Common myeloid progenitor, CD34-positive (primary cell): Measurements from ENCODE around the gene WWC2.

Source experiments
- CTCF ChIA-PET: fragments of 350-600 bp; sonication (Branson Sonifier 250); formaldehyde crosslinking; loops from one replicate; lab custom pipeline; 2021; ENCODE audit warnings: antibody characterized with exemption; lab: Charles Lee
- POLR2A ChIA-PET: fragments of 350-600 bp; sonication (Branson Sonifier 250); formaldehyde crosslinking; loops from one replicate; lab custom pipeline; 2021; ENCODE audit warnings: antibody characterized with exemption; lab: Charles Lee
- DNase-seq, 3 donors: peaks; one replicate each; pipeline versions ENCODE4 v3.0.0 to v3.0.0-alpha.2; 2013
- H3K27ac ChIP-seq, 2 experiments: 1 replicate in 1 of 2; 2 replicates in 1 of 2; pipeline ENCODE4 v1.7.0; 2013; ENCODE audit warnings: inconsistent platforms in 2 of 2, low read length in 2 of 2, mild to moderate bottlenecking in 2 of 2, low read depth in 1 of 2, moderate library complexity in 1 of 2; ENCODE audit not compliant: severe bottlenecking in 2 of 2, insufficient read depth in 1 of 2, poor library complexity in 1 of 2
- H3K27me3 ChIP-seq, 5 experiments: replicated peaks in 2 of 5; 1 replicate in 3 of 5; 2 replicates in 2 of 5; pipeline versions ENCODE4 v1.6.1 to v1.7.0; 2013; ENCODE audit warnings: low read length in 4 of 5, mild to moderate bottlenecking in 2 of 5, moderate library complexity in 2 of 5, inconsistent platforms in 1 of 5; ENCODE audit not compliant: insufficient read depth in 5 of 5, control insufficient read depth in 4 of 5
- H3K36me3 ChIP-seq, 4 experiments: 1 replicate in 2 of 4; 2 replicates in 2 of 4; pipeline versions ENCODE4 v1.6.1 to v1.7.0; 2013; ENCODE audit warnings: low read length in 3 of 4, control low read depth in 1 of 4, mild to moderate bottlenecking in 1 of 4; ENCODE audit not compliant: control insufficient read depth in 4 of 4, insufficient read depth in 4 of 4
- H3K4me1 ChIP-seq, 4 experiments: 1 replicate in 3 of 4; 2 replicates in 1 of 4; pipeline versions ENCODE4 v1.6.1 to v1.7.1; 2013; ENCODE audit warnings: low read length in 3 of 4, mild to moderate bottlenecking in 3 of 4, control low read depth in 1 of 4, inconsistent platforms in 1 of 4, moderate library complexity in 1 of 4; ENCODE audit not compliant: control insufficient read depth in 4 of 4, insufficient read depth in 4 of 4; ENCODE audit errors: control extremely low read depth in 1 of 4
- H3K4me3 ChIP-seq, 7 experiments: 1 replicate in 4 of 7; 2 replicates in 3 of 7; pipeline versions ENCODE4 v1.5.1 to v1.7.0; 2013; ENCODE audit warnings: mild to moderate bottlenecking in 7 of 7, low read length in 6 of 7, moderate library complexity in 6 of 7, inconsistent platforms in 2 of 7, low read depth in 2 of 7, control low read depth in 1 of 7; ENCODE audit not compliant: insufficient read depth in 4 of 7, control insufficient read depth in 1 of 7; ENCODE audit errors: extremely low read depth in 1 of 7
- H3K9me3 ChIP-seq, 5 experiments: 1 replicate in 4 of 5; 2 replicates in 1 of 5; pipeline versions ENCODE4 v1.6.1 to v1.7.1; 2013; ENCODE audit warnings: low read length in 4 of 5, mild to moderate bottlenecking in 2 of 5, inconsistent platforms in 1 of 5, low read depth in 1 of 5, moderate library complexity in 1 of 5; ENCODE audit not compliant: control insufficient read depth in 4 of 5, insufficient read depth in 2 of 5; ENCODE audit errors: control extremely low read depth in 1 of 5
- WGBS: methylation state at CpG from one replicate; pipeline ENCODE4 v1.1.5; 2013; ENCODE audit not compliant: insufficient coverage; 5-methylcytosine and 5-hydroxymethylcytosine counted together

The WWC2 gene

DNA sequence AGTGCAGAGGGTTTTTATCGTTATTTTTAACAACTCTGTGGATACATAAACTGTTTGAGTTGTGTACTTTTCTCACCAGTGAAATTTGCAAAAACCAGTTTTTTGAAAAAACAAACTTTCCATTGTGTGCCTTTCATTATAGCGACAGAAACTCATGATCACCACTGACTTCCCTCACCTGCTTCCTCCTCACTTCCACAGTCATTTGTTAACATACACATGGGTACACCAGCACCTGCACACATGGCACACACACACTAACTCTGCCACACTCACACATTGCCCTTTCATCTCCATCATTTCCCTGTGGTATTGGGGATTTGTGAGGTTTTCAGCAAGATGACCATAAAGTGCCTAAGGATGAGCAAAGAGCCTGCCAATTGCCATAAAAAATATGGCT, 200.4 kb downstream of the WWC2 start:
- Histone ChIP-seq H3K36me3 (peaks cover 0 to 12% (median 1%) of the 10 kb centered on the region in 4 experiments), H3K4me3 (no peak overlapping the region), H3K27me3 (no peaks in the 10 kb centered on the region), H3K9me3 (no peaks in the 10 kb centered on the region), H3K27ac (no peak overlapping the region), H3K4me1 (no peaks in the 10 kb centered on the region)
- WGBS = 33% methylated on average over 1 of the region's 2 CpGs
- CTCF ChIA-PET = no interaction called here
- POLR2A ChIA-PET = no interaction called here
- peak in 2 of 3 donors; percentile 9 to 12 for DNase-seq

DNA sequence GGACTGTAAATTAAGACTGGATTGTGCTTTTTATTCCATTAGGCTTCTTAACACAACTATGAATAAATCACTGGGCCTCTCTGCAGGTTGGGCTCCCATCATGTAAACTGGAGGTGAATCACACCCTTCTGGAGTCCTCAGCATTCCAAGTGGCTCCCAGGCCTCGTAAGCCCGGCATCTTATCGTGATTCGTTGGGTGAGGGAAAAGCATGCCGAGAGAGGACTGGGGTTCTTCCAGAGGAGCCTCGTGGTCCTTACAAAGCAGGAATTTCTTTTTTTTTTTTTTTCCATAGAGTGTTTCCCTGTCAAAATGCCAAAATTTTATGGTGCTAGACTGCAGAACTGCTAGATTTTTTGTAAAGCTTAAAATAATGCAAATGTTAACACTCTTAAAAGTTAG, 201.0 kb downstream of the WWC2 start:
- 92% methylated on average over 2 of the region's 6 CpGs for WGBS
- Histone ChIP-seq H3K4me3 (no peak overlapping the region), H3K4me1 (no peaks in the 10 kb centered on the region), H3K27ac (no peak overlapping the region), H3K9me3 (no peaks in the 10 kb centered on the region), H3K36me3 (peaks cover 0 to 12% (median 1%) of the 10 kb centered on the region in 4 experiments), H3K27me3 (no peaks in the 10 kb centered on the region)
- POLR2A ChIA-PET = no interaction called here
- no peak for DNase-seq
- CTCF ChIA-PET = no interaction called here

DNA sequence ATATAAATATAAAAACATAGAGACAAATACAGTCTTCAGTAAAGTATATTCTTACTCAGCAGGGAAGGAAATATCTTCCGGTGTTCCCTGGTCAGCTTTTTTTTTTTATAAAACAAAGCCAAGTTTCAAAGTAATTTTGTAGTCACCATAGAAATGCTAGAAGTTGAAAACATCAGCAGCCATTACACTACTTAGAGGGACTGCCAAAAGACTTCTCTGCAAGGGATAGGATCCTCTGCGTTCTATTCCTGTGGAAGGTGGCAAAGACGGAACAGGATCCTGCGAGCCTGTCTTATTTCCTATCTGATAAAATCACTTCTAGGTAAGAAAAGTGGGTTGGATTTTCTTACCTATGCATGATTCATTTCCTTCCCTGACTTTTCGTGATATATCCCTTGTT, 201.6 kb downstream of the WWC2 start:
- Histone ChIP-seq H3K4me1 (no peaks in the 10 kb centered on the region), H3K27me3 (no peaks in the 10 kb centered on the region), H3K9me3 (no peaks in the 10 kb centered on the region), H3K4me3 (no peak overlapping the region), H3K27ac (no peak overlapping the region), H3K36me3 (peaks cover 0 to 7% (median 1%) of the 10 kb centered on the region in 4 experiments)
- DNase-seq = no peak
- CTCF ChIA-PET = no interaction called here
- WGBS = 100% methylated on average over 1 of the region's 5 CpGs
- POLR2A ChIA-PET = no interaction called here

DNA sequence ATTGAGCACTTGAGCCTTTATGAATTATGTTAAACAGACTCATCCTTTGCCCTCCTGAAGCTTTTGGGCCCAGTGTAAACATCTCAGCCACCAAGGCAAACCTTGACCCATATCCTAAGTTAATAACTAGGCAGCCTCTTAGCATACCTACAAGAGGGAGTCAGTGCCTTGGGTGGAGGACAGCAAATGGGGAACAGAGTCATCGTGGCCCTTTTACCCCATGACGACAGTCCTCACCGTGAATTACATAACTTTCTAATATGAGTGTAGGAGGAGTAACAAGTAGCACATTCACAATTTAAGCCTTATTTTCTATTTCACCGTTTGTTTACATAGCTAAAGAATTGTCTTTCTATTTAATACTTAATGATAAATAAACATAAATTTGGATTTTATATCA, 204.2 kb downstream of the WWC2 start:
- CTCF ChIA-PET = no interaction called here
- no peak for DNase-seq
- H3K36me3 ChIP-seq = no peaks in the 10 kb centered on the region
- no CpG with 5 or more reads among the region's 4 CpGs for WGBS
- H3K4me1 ChIP-seq = no peaks in the 10 kb centered on the region
- H3K27ac ChIP-seq = no peak overlapping the region
- POLR2A ChIA-PET = no interaction called here
- no peak overlapping the region for H3K4me3 ChIP-seq
- H3K9me3 ChIP-seq = no peaks in the 10 kb centered on the region
- no peaks in the 10 kb centered on the region for H3K27me3 ChIP-seq

DNA sequence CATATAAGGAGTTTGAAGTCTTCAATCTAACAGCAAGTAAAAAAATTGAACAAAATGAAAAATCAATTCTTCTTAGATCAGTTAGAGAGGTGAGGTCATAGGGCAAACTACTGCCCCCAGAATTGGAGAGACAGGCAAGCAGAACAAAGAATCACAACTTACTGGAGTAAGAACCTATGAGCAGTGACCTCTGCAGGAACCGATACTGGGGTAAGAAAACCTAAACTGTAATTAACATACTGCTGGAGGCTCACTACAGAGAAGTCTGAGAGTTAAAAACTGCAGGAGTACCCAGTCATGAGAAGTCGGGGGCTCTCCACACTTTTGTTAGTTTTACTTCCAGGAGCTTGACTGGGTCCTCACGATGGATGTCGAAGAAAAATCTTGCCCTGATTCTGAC, 205.0 kb downstream of the WWC2 start:
- CTCF ChIA-PET = no interaction called here
- Histone ChIP-seq H3K4me3 (no peak overlapping the region), H3K27me3 (no peaks in the 10 kb centered on the region), H3K9me3 (no peaks in the 10 kb centered on the region), H3K36me3 (no peaks in the 10 kb centered on the region), H3K4me1 (no peaks in the 10 kb centered on the region), H3K27ac (no peak overlapping the region)
- DNase-seq = no peak
- WGBS = 98% methylated on average over 4 of the region's 4 CpGs
- POLR2A ChIA-PET = no interaction called here

DNA sequence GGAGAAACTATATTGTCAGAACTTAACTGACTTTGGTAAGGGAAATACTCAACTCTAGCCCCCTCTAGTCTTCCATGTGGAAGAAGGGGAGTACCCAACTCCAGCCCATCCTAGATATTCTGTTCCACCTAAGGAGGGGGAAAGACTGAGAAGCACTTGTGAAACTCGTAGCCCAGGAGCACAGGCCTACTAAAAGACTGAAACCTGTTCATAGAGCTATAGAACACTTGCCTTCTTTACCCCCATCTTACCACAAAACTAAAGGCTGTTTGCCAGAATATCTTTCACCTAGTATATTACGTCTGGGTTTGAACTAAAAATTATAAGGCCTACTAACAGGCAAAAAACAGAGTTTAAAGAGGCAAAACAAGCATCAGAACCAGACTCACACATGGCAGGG, 205.5 kb downstream of the WWC2 start:
- no peaks in the 10 kb centered on the region for H3K36me3 ChIP-seq
- WGBS = no CpG with 5 or more reads among the region's 2 CpGs
- no peak overlapping the region for H3K27ac ChIP-seq
- ChIA-PET POLR2A (no interaction called here), CTCF (no interaction called here)
- no peaks in the 10 kb centered on the region for H3K27me3 ChIP-seq
- H3K4me1 ChIP-seq = no peaks in the 10 kb centered on the region
- H3K9me3 ChIP-seq = no peaks in the 10 kb centered on the region
- H3K4me3 ChIP-seq = no peak overlapping the region
- DNase-seq = no peak

DNA sequence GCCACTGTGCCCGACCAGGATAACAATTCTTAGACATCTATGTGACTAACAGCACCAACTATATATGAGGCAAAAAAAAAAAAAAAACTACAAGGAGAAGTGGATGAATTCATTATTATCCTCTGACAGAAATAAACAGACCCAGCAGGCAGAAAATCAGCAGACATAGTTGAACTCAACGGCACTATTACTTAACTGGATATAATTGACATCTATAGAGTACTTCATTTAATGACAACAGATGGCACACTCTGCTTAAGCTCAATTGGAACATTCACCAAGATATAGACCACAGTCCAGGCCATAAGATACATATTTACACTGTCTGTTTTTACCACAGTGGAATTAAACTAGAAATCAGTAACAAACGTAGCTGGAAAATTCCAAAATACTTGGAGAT, 207.8 kb downstream of the WWC2 start:
- WGBS = 100% methylated on average over 1 of the region's 3 CpGs
- no peak overlapping the region for H3K27ac ChIP-seq
- ChIA-PET POLR2A (no interaction called here), CTCF (no interaction called here)
- H3K4me1 ChIP-seq = no peaks in the 10 kb centered on the region
- DNase-seq = no peak
- H3K36me3 ChIP-seq = no peaks in the 10 kb centered on the region
- no peak overlapping the region for H3K4me3 ChIP-seq
- H3K27me3 ChIP-seq = no peaks in the 10 kb centered on the region
- no peaks in the 10 kb centered on the region for H3K9me3 ChIP-seq
